Natural killer cell (primary cell): ENCODE measurements around the gene CAMSAP1. TPM values are rescaled to one million over a fixed set of nuclear protein-coding genes. Genes with fewer than 3 reads are reported as not detected.

Experiments used
- ATAC-seq, 3 donors: fragments of 150-1000 bp in 2 of 3; fragments of 200-7000 bp in 1 of 3; cut with Tn5 transposase; 1 replicate in 1 of 3; 2 replicates in 2 of 3; pipeline ENCODE4 v1.10.0; 2021; ENCODE audit warnings: mild to moderate bottlenecking in 2 of 3, moderate library complexity in 2 of 3
- DNase-seq, 2 donors: peaks; one replicate each; pipeline versions ENCODE4 v3.0.0 to v3.0.0-alpha.2; 2013 to 2021; ENCODE audit warnings: mixed read lengths in 1 of 2
- H3K27ac ChIP-seq: one replicate; pipeline ENCODE4 v1.5.1; 2013; ENCODE audit warnings: mild to moderate bottlenecking, low read length
- H3K27me3 ChIP-seq: one replicate; pipeline ENCODE4 v1.6.1; 2013; ENCODE audit warnings: low read length; ENCODE audit not compliant: control insufficient read depth, insufficient read depth
- H3K36me3 ChIP-seq: one replicate; pipeline ENCODE4 v1.6.1; 2013; ENCODE audit warnings: low read length; ENCODE audit not compliant: control insufficient read depth, insufficient read depth
- H3K4me1 ChIP-seq: one replicate; pipeline ENCODE4 v1.6.1; 2013; ENCODE audit warnings: low read length; ENCODE audit not compliant: control insufficient read depth, insufficient read depth
- H3K4me3 ChIP-seq: one replicate; pipeline ENCODE4 v1.5.1; 2013; ENCODE audit warnings: low read length
- H3K9me3 ChIP-seq: one replicate; pipeline ENCODE4 v1.6.1; 2013; ENCODE audit warnings: low read length; ENCODE audit not compliant: control insufficient read depth, insufficient read depth
- H3K27ac Mint-ChIP-seq, 2 donors: one replicate each; pipeline ENCODE4 v1.8.0; 2022; ENCODE audit warnings: mild to moderate bottlenecking in 2 of 2, mixed read lengths in 2 of 2, moderate library complexity in 1 of 2
- H3K27me3 Mint-ChIP-seq, 2 donors: one replicate each; pipeline ENCODE4 v1.8.0; 2022; ENCODE audit warnings: low read depth in 2 of 2, mixed read lengths in 2 of 2
- H3K36me3 Mint-ChIP-seq: one replicate; pipeline ENCODE4 v1.8.0; 2022; ENCODE audit warnings: mixed read lengths
- H3K4me1 Mint-ChIP-seq, 2 donors: one replicate each; pipeline ENCODE4 v1.8.0; 2022; ENCODE audit warnings: mixed read lengths in 2 of 2
- H3K4me3 Mint-ChIP-seq: one replicate; pipeline ENCODE4 v1.8.0; 2022; ENCODE audit warnings: mild to moderate bottlenecking, moderate library complexity, mixed read lengths
- H3K9me3 Mint-ChIP-seq, 2 donors: one replicate each; pipeline ENCODE4 v1.8.0; 2022; ENCODE audit warnings: mixed read lengths in 2 of 2
- WGBS: methylation state at CpG from one replicate; pipeline ENCODE4 v1.1.7; 2013; ENCODE audit warnings: missing lambda C conversion rate; ENCODE audit not compliant: insufficient coverage; 5-methylcytosine and 5-hydroxymethylcytosine counted together
- intact Hi-C: fragments of 100-400 bp; cut with micrococcal nuclease; formaldehyde crosslinking; loops from one replicate; pipeline ENCODE4 v1.14.2; 2022
- total RNA-seq, 4 donors: library from RNA; stranded (reverse); fragments of 120-200 nt in 1 of 4; gene quantifications; one replicate each; pipeline versions ENCODE4 v1.2.3 to v1.2.4, GENCODE V29; 2013 to 2022
- TF ChIP-seq, protein P1 (sequence below): fragments of 200-600 bp; IDR thresholded peaks from one replicate; pipeline ENCODE4 v1.8.0; 2022; ENCODE audit warnings: antibody characterized with exemption

Gene CAMSAP1
- total RNA-seq, 3 donors from 2014 or later (not counting 1 experiment from before 2014, with no cell fraction given), result 25.9 to 33.5 (median 28.1) TPM

- no peaks in the 10 kb centered on the region for H3K9me3 ChIP-seq
- intact Hi-C loops, result no loop called here
- TF ChIP-seq, protein P1, sequence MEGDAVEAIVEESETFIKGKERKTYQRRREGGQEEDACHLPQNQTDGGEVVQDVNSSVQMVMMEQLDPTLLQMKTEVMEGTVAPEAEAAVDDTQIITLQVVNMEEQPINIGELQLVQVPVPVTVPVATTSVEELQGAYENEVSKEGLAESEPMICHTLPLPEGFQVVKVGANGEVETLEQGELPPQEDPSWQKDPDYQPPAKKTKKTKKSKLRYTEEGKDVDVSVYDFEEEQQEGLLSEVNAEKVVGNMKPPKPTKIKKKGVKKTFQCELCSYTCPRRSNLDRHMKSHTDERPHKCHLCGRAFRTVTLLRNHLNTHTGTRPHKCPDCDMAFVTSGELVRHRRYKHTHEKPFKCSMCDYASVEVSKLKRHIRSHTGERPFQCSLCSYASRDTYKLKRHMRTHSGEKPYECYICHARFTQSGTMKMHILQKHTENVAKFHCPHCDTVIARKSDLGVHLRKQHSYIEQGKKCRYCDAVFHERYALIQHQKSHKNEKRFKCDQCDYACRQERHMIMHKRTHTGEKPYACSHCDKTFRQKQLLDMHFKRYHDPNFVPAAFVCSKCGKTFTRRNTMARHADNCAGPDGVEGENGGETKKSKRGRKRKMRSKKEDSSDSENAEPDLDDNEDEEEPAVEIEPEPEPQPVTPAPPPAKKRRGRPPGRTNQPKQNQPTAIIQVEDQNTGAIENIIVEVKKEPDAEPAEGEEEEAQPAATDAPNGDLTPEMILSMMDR, result no peak
- no peaks in the 10 kb centered on the region for H3K4me1 ChIP-seq
- ATAC-seq, result no peak
- H3K27me3 Mint-ChIP-seq, result peaks cover 0 to 2% of the 10 kb centered on the region in 2 donors
- H3K27ac ChIP-seq, result no peak overlapping the region
- H3K27me3 ChIP-seq, result no peaks in the 10 kb centered on the region
- H3K4me3 ChIP-seq, result no peak overlapping the region
- 90% methylated on average over 16 of the region's 16 CpGs for WGBS
- no peaks in the 10 kb centered on the region for H3K36me3 Mint-ChIP-seq
- H3K4me3 Mint-ChIP-seq, result no peak overlapping the region
- H3K4me1 Mint-ChIP-seq, result peaks cover 0 to 9% of the 10 kb centered on the region in 2 donors
- H3K9me3 Mint-ChIP-seq, result no peaks in the 10 kb centered on the region
- no peak for DNase-seq
- H3K36me3 ChIP-seq, result no peaks in the 10 kb centered on the region
- H3K27ac Mint-ChIP-seq, result no peak overlapping the region
These were observed 113.9 kb downstream of the CAMSAP1 start for GRCh38 chr9:135793221-135794056.

- Histone ChIP-seq H3K36me3 (no peaks in the 10 kb centered on the region), H3K4me1 (no peaks in the 10 kb centered on the region), H3K27ac (no peak overlapping the region), H3K27me3 (no peaks in the 10 kb centered on the region), H3K9me3 (no peaks in the 10 kb centered on the region), H3K4me3 (no peak overlapping the region)
- H3K4me3 Mint-ChIP-seq, result no peak overlapping the region
- H3K27me3 Mint-ChIP-seq, result no peaks in the 10 kb centered on the region
- no peaks in the 10 kb centered on the region for H3K36me3 Mint-ChIP-seq
- no peak for DNase-seq
- 87% methylated on average over 28 of the region's 31 CpGs for WGBS
- ATAC-seq, result no peak
- TF ChIP-seq, protein P1, result no peak
- H3K4me1 Mint-ChIP-seq, result no peaks in the 10 kb centered on the region
- no peak overlapping the region for H3K27ac Mint-ChIP-seq
- no peaks in the 10 kb centered on the region for H3K9me3 Mint-ChIP-seq
- intact Hi-C loops, result no loop called here
These were observed 114.8 kb downstream of the CAMSAP1 start for GRCh38 chr9:135792268-135793128.

DNA sequence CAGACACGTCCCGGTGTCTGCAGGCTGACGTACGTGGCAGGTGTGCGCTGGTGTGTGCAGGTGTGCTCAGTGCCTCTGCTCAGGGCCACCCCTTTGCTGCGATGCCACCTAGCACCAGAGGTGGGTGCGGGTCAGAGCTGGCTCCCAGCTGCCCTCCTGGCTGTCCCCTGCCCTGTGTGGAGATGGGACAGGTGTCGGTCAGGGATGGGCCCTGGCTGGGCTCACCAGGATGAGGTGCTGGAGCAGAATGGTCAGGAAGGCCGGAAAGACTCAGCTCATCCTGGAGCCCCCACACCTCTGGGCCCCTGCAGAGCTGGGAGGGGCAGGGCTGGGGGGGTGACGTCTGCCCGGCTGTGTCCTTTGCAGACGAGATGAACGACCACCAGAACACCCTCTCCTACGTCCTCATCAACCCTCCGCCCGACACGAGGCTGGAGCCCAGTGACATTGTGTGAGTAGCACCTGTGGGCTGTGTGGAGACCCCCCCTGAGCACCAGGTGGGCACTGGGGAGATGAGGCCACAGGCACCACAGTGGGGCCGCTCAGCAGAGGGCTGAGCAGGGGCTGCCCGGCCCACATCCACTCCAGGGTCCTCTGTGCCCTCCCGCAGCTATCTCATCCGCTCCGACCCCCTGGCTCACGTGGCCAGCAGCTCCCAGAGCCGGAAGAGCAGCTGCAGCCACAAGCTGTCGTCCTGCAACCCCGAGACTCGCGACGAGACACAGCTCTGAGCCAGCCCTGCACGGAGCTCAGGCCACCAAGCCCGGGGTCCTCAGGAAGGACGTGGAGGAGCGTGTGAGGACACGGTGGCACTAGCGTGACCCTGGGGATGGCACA lies 115.7 kb downstream of the CAMSAP1 start:
- Histone ChIP-seq H3K4me1 (no peaks in the 10 kb centered on the region), H3K9me3 (no peaks in the 10 kb centered on the region), H3K27me3 (no peaks in the 10 kb centered on the region), H3K4me3 (no peak overlapping the region), H3K27ac (no peak overlapping the region), H3K36me3 (no peaks in the 10 kb centered on the region)
- WGBS, result 85% methylated on average over 35 of the region's 35 CpGs
- no peaks in the 10 kb centered on the region for H3K36me3 Mint-ChIP-seq
- H3K27me3 Mint-ChIP-seq, result no peaks in the 10 kb centered on the region
- ATAC-seq, result no peak
- intact Hi-C loops, result no loop called here
- H3K4me1 Mint-ChIP-seq, result no peaks in the 10 kb centered on the region
- no peak for DNase-seq
- TF ChIP-seq, protein P1, result no peak
- H3K9me3 Mint-ChIP-seq, result no peaks in the 10 kb centered on the region
- no peak overlapping the region for H3K27ac Mint-ChIP-seq
- H3K4me3 Mint-ChIP-seq, result no peak overlapping the region
